NB4 (cell line): Measurements from ENCODE around the gene HECW1.

Experiments used
- POLR2A ChIP-seq: IDR thresholded peaks from 2 replicates; pipeline ENCODE4 v1.6.1; 2011; ENCODE audit warnings: mild to moderate bottlenecking; ENCODE audit not compliant: insufficient read length; ENCODE audit errors: extremely low read depth
- TF ChIP-seq, protein P1 (sequence below): IDR thresholded peaks from one replicate; pipeline ENCODE4 v1.5.1; 2012; ENCODE audit warnings: low read depth, low read length

DNA sequence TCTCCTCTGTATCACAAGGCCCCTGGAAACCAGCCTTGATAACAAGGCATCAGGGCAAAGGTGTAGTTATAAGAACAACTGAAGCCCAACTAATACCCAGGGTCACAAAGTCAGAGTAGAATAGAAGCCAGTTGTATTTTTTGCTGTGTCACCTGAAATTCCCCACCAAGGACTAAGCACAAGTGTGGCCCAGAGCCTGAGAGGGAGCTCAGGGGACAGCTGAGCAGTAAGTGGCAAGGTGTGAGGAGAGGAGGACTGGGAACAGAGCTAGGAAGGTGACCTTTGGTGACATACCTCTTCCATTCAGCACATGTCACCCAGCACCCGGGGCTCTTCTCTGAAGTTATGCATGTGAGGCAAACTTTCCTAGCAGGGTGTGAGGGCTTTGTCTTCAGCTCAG lies 179.9 kb downstream of the HECW1 start:
- TF ChIP-seq, protein P1, sequence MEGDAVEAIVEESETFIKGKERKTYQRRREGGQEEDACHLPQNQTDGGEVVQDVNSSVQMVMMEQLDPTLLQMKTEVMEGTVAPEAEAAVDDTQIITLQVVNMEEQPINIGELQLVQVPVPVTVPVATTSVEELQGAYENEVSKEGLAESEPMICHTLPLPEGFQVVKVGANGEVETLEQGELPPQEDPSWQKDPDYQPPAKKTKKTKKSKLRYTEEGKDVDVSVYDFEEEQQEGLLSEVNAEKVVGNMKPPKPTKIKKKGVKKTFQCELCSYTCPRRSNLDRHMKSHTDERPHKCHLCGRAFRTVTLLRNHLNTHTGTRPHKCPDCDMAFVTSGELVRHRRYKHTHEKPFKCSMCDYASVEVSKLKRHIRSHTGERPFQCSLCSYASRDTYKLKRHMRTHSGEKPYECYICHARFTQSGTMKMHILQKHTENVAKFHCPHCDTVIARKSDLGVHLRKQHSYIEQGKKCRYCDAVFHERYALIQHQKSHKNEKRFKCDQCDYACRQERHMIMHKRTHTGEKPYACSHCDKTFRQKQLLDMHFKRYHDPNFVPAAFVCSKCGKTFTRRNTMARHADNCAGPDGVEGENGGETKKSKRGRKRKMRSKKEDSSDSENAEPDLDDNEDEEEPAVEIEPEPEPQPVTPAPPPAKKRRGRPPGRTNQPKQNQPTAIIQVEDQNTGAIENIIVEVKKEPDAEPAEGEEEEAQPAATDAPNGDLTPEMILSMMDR, result no peak
- TF ChIP-seq POLR2A, result no peak
